Measurements from ENCODE around the gene KLHDC10.

Gene KLHDC10

GRCh38 chr7:130134106-130134636 lies 63.8 kb downstream of the KLHDC10 start:
- no peaks in the 10 kb centered on the region for H3K27me3 ChIP-seq (ENCODE audit: low read length)
- 0 out of 2 replicates have a peak, but pooled peaks cover 3% of the 10 kb centered on the region for H3K36me3 ChIP-seq (ENCODE audit: low read length)
- no peak overlapping the region for H3K9ac ChIP-seq (ENCODE audit: low read length)
- no peak overlapping the region for H2AFZ ChIP-seq (ENCODE audit: low read depth, low read length, severe bottlenecking)
- H4K20me1 ChIP-seq (ENCODE audit: low read depth, low read length): no peaks in the 10 kb centered on the region
- H3F3A ChIP-seq (ENCODE audit: insufficient read depth): no peaks in the 10 kb centered on the region
- no peaks in the 10 kb centered on the region for H3K9me3 ChIP-seq (ENCODE audit: insufficient read depth, low read length)
- no peak overlapping the region for H3K4me3 ChIP-seq (ENCODE audit: insufficient read depth, low read length, poor library complexity, severe bottlenecking)
- no peaks in the 10 kb centered on the region for H3K9me2 ChIP-seq (replicated peaks; ENCODE audit: insufficient read depth, low read length)
- TF ChIP-seq EZH2phosphoT487 (conservative IDR thresholded peaks at IDR 0.05; ENCODE audit: low read length) (no peak), CTCF (IDR thresholded peaks at IDR 0.05; ENCODE audit: insufficient read depth, low read length, poor library complexity, severe bottlenecking) (no peak)
- no peak overlapping the region for H3K4me2 ChIP-seq (ENCODE audit: low read depth, low read length, poor library complexity, severe bottlenecking)
- no peak overlapping the region for H3K27ac ChIP-seq (ENCODE audit: low read depth, low read length)
- H3K79me2 ChIP-seq (ENCODE audit: insufficient read depth, low read length): no peaks in the 10 kb centered on the region

DNA sequence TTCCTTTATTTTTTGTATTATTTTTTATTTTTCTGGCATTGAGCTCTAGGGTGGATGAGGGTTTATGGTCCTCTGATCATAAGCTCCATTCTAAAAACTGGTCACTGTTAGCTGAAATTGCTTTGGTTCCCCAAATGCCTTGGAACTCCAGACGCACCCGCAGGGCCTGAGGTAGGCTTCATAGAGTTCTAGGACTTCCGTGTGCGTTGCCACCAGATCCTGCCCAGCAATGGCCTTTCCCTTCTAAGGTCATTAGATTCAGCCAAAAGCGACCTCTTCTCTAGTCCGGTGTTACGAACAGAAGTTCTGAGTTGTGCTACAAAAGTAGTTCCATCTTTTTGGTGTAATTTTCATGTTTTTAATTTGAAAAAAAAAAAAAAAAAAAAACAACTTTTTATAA lies 64.4 kb downstream of the KLHDC10 start:
- H3K4me2 ChIP-seq (ENCODE audit: low read depth, low read length, poor library complexity, severe bottlenecking): no peak overlapping the region
- H3K9me2 ChIP-seq (replicated peaks; ENCODE audit: insufficient read depth, low read length): no peaks in the 10 kb centered on the region
- 0 out of 2 replicates have a peak, but pooled peaks cover 3% of the 10 kb centered on the region for H3K36me3 ChIP-seq (ENCODE audit: low read length)
- H3K9ac ChIP-seq (ENCODE audit: low read length): no peak overlapping the region
- no peaks in the 10 kb centered on the region for H3F3A ChIP-seq (ENCODE audit: insufficient read depth)
- no peaks in the 10 kb centered on the region for H4K20me1 ChIP-seq (ENCODE audit: low read depth, low read length)
- H2AFZ ChIP-seq (ENCODE audit: low read depth, low read length, severe bottlenecking): no peak overlapping the region
- no peak for TF ChIP-seq EZH2phosphoT487 (conservative IDR thresholded peaks at IDR 0.05; ENCODE audit: low read length)
- no peak for TF ChIP-seq CTCF (IDR thresholded peaks at IDR 0.05; ENCODE audit: insufficient read depth, low read length, poor library complexity, severe bottlenecking)
- no peaks in the 10 kb centered on the region for H3K9me3 ChIP-seq (ENCODE audit: insufficient read depth, low read length)
- no peaks in the 10 kb centered on the region for H3K27me3 ChIP-seq (ENCODE audit: low read length)
- no peak overlapping the region for H3K27ac ChIP-seq (ENCODE audit: low read depth, low read length)
- H3K79me2 ChIP-seq (ENCODE audit: insufficient read depth, low read length): no peaks in the 10 kb centered on the region
- no peak overlapping the region for H3K4me3 ChIP-seq (ENCODE audit: insufficient read depth, low read length, poor library complexity, severe bottlenecking)

DNA sequence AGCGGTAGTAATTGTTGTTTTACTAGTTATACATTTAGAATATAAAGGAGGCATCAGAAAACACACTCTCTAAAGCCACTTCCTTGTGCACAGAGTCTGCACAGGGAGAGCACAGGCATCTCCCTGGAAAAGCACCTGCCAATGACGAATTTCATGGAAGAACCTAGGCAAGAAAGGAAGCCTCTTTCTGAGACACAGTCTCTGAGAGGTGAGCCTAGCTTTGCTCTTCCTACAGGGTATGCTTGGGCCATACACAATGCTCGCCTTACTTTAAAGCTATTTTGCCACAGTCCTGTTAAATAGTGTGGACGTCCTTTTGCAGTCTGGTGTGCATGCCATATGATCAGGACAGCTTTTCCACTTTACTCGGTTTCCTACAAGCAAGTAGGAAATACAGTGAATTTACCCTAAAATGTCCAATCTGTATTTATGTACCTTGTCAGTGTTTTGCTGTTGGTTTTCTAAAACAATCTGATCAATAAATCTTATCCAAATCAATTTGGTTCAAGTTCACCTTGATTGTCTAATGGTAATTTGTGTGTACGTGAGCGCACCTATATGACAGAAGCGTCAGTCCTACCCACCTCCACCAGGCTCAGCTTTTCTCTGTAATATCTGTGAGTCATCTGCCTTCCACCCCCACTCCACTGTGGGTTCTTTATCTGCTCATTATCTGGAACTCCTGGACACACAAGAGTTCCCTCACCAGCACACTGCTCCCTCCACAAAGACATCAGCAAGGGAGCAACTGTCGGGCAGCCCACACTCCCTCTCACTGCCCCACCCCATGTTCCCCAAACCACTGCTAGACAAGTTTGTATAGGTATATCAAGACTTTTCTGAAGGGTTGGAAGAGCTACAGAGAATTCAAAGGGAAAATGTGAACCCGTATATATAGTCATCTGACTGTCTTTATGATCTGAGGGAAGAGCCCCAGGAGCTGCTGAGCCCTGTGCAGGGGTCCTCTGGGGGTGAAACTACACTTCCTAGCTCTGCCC lies 65.2 kb downstream of the KLHDC10 start:
- H3K79me2 ChIP-seq (ENCODE audit: insufficient read depth, low read length): no peaks in the 10 kb centered on the region
- H3K4me3 ChIP-seq (ENCODE audit: insufficient read depth, low read length, poor library complexity, severe bottlenecking): no peak overlapping the region
- H3K27ac ChIP-seq (ENCODE audit: low read depth, low read length): no peak overlapping the region
- no peak overlapping the region for H3K4me2 ChIP-seq (ENCODE audit: low read depth, low read length, poor library complexity, severe bottlenecking)
- H4K20me1 ChIP-seq (ENCODE audit: low read depth, low read length): no peaks in the 10 kb centered on the region
- no peak overlapping the region for H2AFZ ChIP-seq (ENCODE audit: low read depth, low read length, severe bottlenecking)
- TF ChIP-seq EZH2phosphoT487 (conservative IDR thresholded peaks at IDR 0.05; ENCODE audit: low read length) (no peak), CTCF (IDR thresholded peaks at IDR 0.05; ENCODE audit: insufficient read depth, low read length, poor library complexity, severe bottlenecking) (no peak)
- H3K9ac ChIP-seq (ENCODE audit: low read length): no peak overlapping the region
- H3K9me3 ChIP-seq (ENCODE audit: insufficient read depth, low read length): no peaks in the 10 kb centered on the region
- no peaks in the 10 kb centered on the region for H3K27me3 ChIP-seq (ENCODE audit: low read length)
- 0 out of 2 replicates have a peak, but pooled peaks cover 1% of the 10 kb centered on the region for H3K36me3 ChIP-seq (ENCODE audit: low read length)
- no peaks in the 10 kb centered on the region for H3K9me2 ChIP-seq (replicated peaks; ENCODE audit: insufficient read depth, low read length)
- no peaks in the 10 kb centered on the region for H3F3A ChIP-seq (ENCODE audit: insufficient read depth)
